KBM-7 (cell line): ENCODE measurements around the gene CTLA4.

Experiments
- DNase-seq: peaks from one replicate; pipeline ENCODE4 v3.0.0-alpha.2; 2015
- in situ Hi-C: fragments of 300-500 bp; cut with MboI; formaldehyde crosslinking; loops from 2 replicates; pipeline ENCODE4 v1.14.3; 2020; ENCODE audit warnings: low sequenced_read_pairs, low pct_unique_long_range_greater_than_20kb, mixed read lengths

The CTLA4 gene

DNA sequence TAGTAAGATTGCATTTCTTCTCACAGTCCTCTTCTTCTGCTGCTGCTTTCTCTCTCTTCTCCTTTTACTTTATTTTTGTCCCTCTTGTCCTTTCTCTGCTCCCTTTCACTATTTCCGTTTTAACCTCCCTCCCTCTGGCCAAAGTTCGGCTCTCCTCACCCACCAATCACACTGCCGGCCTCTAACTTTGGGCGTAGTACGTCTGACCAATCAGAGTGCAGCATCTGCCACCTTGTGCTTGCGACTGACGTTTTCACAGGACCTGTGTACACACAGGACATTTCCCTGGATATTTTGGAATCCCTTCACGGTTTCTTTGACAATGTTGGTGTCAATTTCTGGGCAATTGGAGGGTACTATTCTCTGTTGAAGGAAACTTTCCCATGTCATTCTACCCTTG, 46.4 kb downstream of the CTLA4 start:
- no peak for DNase-seq
- in situ Hi-C loops, result no loop called here

DNA sequence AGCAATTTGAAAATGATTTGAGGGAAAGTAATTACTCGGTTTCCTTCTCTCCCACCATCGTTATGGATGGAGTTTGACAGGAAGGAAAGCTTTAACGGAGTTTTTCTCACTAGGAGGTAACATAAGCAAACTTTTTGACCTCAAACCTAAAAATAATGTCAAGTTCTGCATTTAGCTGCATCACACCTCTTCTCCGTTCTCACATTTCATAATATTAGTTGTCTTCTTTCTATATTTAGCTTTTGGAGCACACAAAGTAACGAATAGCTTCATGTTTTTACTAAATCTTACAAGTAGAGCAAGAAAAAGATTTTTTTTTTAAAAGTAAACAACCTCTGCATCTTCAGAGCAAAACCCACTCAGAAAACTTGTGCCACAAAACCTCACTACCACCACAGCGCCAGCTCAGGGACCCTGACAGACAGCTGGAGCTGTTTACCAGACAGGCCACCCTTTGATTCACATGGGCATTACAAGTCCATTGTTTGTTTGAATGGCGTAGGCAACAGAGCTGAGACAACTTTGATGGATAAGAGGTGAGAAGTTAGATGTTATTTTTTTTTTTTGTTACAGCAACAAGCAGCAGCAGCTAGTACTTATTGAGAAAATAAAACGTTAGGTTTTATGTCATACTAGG, 47.1 kb downstream of the CTLA4 start:
- in situ Hi-C loops, result no loop called here
- no peak for DNase-seq

DNA sequence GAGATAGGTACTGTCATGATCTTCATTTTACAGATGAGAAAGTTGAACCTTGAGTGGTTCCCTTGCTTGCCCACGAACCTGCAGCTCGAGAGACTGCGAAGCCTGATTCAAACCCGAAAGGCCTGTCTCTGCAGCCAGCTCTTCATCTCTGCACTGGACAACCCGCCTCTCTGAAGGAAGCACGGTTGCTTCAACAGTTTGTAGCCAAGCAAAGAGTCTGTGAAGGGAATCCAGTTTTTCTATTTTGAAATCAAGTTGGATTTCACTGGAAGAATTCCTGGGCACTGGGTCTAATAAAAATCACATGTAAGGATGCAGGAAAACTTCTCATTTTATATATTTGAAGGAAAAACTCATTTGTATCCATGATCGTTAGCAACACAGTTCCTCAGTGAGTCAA, 47.7 kb downstream of the CTLA4 start:
- in situ Hi-C loops, result no loop called here
- no peak for DNase-seq

DNA sequence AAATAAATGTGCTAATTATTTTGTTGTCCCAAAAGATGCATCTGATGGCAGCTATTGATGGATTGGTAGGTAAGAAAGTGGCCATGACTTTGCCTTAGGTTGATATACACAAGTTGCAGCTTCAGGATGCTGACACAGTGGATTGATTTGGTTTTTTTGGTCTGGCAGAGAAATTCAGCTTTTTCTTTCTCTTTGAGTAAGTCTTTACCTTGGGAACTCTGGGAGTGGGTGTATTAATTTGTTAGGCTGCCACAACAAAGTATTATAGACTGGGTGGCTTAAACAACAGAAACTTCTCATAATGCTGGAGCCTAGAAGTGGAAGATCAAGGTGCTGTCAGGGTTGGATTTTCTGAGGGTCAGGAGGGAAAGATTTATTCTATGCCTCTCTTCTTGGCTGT, 49.2 kb downstream of the CTLA4 start:
- in situ Hi-C loops, result no loop called here
- no peak for DNase-seq

DNA sequence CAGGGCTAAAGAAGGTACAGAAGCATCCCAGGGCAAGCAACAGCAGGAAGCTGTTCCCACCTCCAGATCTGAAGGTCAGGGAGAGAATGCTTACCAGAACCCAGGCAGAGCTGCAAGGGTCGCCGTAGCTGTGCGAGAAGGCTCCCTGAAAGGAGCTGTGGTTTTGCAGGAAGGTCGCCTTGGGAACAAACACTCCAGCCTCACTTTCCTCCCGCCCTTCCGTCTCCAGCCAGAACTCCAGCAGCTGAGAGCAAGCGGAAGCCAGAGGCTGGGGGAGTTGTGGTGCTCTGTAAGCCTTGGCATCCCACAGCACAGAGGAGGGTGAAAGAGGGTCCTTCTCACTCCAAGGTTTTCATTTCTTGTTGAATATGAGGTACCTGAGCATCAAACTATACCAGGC, 50.7 kb downstream of the CTLA4 start:
- in situ Hi-C loops, result no loop called here
- DNase-seq, result no peak

DNA sequence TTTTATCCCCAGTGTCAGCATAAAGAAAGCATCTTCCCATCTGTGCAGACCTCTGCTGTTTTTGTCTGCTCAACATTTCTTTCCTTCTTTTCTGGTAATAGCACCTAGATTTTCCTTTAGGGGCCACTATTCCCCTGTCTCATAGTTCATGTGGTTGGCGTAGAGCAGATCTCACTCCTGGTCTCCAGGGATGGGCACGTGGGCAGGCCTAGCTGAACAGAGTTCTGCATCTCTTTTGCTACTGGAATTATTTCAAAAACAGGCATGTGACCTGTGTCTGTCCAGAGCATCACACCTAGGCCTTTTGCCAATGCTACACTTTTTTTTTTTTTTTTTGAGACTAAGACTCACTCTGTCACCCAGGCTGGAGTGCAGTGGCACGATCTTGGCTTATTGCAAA, 51.3 kb downstream of the CTLA4 start:
- DNase-seq, result no peak
- in situ Hi-C loops, result no loop called here
